ENCODE results near the gene RNGTT. TPM values are rescaled to one million over a fixed set of nuclear protein-coding genes. Genes with fewer than 3 reads are reported as not detected.
A peak's percentile ranks its signal among the peaks of the same experiment; 100 is the strongest.
"Not testable (repeated sequence)": the region's sequence is repeated elsewhere in the genome, so short reads cannot be mapped to it uniquely, and the experiment has no call there.

RNGTT gene
- total RNA-seq, 1 donor from 2014 or later: 21.6 TPM

DNA sequence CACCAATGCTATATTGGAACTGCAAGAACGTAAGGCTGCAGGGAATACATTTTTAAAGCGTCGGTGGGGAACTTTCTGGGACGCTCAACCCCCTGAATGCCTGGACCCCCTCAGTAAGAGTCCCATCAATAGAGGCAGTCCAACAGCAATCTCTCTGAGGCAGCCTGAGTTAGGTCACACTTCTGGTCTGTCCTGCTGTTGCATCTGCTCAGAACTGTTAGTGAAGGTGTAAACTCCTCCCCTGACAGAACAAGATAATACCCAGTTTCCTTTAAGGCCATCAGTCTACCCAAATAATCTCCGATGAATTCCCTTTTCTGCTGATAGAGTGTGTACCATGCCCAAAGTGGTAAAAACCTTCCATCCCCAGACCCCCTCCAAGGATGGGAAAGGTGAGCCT is 1.1 kb upstream of the RNGTT start:
- no peak overlapping the region for H3K27ac Mint-ChIP-seq
- no peak for DNase-seq (ENCODE audit: low spot score)
- intact Hi-C loops (cut with micrococcal nuclease): loop anchor here (5.0 kb wide), 4 partner anchors 633 to 1812 kb away; partner anchors contain the start of genes CFAP206 and SLC35A1
- peaks cover 31% of the 10 kb centered on the region for H3K4me1 Mint-ChIP-seq (ENCODE audit: low read depth)
- H3K4me3 Mint-ChIP-seq: peak overlapping the region; percentile 98
- H3K36me3 Mint-ChIP-seq (ENCODE audit: low read depth): peaks cover 3% of the 10 kb centered on the region
- no peaks in the 10 kb centered on the region for H3K9me3 Mint-ChIP-seq
- peaks cover 10% of the 10 kb centered on the region for H3K27me3 Mint-ChIP-seq (ENCODE audit: insufficient read depth)

DNA sequence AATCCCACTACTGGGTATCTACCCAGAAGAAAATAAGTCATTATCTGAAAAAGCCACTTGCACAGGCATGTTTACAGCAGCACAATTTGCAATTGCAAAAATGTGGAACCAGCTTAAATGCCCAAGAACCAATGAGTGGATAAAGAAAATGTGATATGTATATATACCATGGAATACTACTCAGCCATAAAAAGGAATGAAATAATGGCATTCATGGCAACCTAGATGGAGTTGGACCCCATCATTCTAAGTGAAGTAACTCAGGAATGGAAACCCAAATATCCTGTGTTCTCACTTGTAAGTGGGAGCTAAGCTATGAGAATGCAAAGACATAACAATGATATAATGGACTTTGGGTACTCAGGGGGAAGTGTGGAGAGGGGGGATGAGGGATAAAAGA is 4.6 kb downstream of the RNGTT start:
- Mint-ChIP-seq H3K9me3 (peaks cover 17% of the 10 kb centered on the region), H3K27me3 (ENCODE audit: insufficient read depth) (no peaks in the 10 kb centered on the region), H3K27ac (no peak overlapping the region), H3K4me3 (no peak overlapping the region), H3K4me1 (ENCODE audit: low read depth) (peaks cover 33% of the 10 kb centered on the region), H3K36me3 (ENCODE audit: low read depth) (peaks cover 19% of the 10 kb centered on the region)
- DNase-seq (ENCODE audit: low spot score): no peak
- intact Hi-C loops (cut with micrococcal nuclease): no loop called here

DNA sequence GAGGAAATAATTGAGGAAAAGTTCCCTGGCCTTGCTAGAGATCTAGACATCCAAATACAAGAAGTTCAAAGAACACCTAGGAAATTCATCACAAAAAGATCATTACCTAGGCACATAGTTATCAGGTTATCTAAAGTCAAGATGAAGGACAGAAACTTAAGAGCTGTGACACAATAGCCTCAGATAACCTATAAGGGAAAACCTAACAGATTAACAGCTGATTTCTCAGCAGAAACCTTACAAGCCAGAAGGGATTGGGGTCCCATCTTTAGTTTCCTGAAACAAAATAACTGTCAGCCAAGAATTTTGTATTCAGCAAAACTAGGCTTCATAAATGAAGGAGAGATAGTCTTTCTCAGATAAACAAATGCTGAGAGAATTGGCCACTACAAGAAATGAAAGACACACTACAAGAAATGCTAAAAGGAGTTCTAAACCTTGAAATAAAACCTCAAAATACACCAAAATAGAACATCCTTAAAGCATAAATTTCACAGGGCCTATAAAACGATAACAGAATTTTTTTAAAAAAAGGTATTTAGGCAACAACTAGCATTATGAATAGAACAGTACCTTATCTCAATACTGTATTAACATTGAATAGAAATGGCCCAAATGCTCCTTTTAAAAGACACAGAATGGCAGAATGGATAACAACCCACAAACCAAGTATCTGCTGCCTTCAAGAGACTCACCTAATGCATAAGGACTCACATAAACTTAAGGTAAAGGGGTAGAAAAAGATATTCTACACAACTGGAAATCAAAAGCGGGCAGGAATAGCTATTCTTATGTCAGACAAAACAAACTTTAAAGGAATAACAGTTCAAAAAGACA is 9.7 kb downstream of the RNGTT start:
- intact Hi-C loops (cut with micrococcal nuclease): no loop called here
- Mint-ChIP-seq H3K36me3 (ENCODE audit: low read depth) (peaks cover 39% of the 10 kb centered on the region), H3K4me1 (ENCODE audit: low read depth) (peaks cover 20% of the 10 kb centered on the region)

DNA sequence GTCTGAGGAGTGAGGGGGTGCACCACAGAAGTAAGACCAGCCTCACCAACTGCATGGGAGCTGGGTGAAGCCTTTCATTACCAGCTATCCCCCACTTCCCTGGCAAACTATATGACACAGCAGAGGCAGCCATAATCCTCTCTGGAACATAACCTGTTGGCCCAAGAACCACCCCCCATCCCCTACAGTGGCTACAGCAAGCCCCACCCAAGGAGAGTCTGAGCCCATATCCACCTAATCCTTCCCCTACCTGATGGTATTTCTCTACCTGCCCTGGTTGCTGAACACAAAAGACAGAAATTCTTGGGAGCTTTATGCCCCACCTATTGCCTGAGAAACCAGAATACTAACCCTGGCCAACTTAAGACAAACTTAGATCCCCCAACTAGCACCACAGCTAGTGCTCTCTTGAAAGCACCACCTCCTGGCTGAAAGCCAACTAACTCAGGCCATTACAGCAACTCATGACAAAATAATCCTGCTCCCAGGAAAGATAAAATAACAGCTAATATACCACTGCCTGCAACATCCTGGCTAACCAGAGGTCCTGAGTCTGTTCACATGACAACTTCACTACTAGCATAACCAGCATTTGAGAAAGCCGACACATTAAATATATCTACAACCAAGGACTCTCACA is 11.2 kb downstream of the RNGTT start:
- DNase-seq (ENCODE audit: low spot score): no peak
- Mint-ChIP-seq H3K36me3 (ENCODE audit: low read depth) (peaks cover 35% of the 10 kb centered on the region), H3K27ac (no peak overlapping the region), H3K9me3 (peaks cover 34% of the 10 kb centered on the region), H3K4me1 (ENCODE audit: low read depth) (peaks cover 7% of the 10 kb centered on the region), H3K27me3 (ENCODE audit: insufficient read depth) (no peaks in the 10 kb centered on the region), H3K4me3 (no peak overlapping the region)
- intact Hi-C loops (cut with micrococcal nuclease): no loop called here

More for the DNA sequence above, 9.7 kb downstream of the RNGTT start:
- H3K9me3 Mint-ChIP-seq: peaks cover 39% of the 10 kb centered on the region
- H3K27ac Mint-ChIP-seq: no peak overlapping the region
- H3K27me3 Mint-ChIP-seq (ENCODE audit: insufficient read depth): no peaks in the 10 kb centered on the region
- no peak for DNase-seq (ENCODE audit: low spot score)
- H3K4me3 Mint-ChIP-seq: no peak overlapping the region

DNA sequence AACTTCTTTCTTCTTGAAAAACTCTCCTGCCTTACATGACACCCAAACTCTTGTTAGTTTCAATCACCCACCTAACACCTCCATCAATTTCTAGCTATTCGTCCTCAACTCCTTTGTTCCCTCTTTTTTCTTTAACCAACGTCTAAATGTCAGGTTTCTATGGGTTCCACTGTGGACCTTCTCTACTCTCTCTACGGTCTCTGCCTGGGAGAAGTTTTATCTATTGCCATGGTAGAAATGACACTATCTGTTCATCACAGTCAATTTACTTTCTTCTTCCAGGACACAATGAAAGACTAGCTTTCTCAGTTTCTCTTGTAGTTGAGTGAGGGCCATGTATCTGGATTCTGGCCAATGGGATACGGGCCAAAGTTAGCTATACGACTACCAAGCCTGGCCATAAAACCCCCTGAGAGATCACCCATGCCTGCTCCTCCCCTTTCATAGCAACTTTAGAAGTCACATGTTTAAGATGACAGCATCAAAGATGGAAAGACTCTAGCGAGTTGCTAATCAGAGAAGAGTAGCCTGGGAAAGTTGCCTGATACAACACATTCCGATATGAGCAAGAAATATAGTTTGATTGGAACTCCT is 17.9 kb downstream of the RNGTT start:
- no peaks in the 10 kb centered on the region for H3K4me1 Mint-ChIP-seq (ENCODE audit: low read depth)
- H3K4me3 Mint-ChIP-seq: no peak overlapping the region
- intact Hi-C loops (cut with micrococcal nuclease): no loop called here
- no peaks in the 10 kb centered on the region for H3K27me3 Mint-ChIP-seq (ENCODE audit: insufficient read depth)
- no peak for DNase-seq (ENCODE audit: low spot score)
- H3K9me3 Mint-ChIP-seq: peaks cover 5% of the 10 kb centered on the region
- no peak overlapping the region for H3K27ac Mint-ChIP-seq
- H3K36me3 Mint-ChIP-seq (ENCODE audit: low read depth): peaks cover 7% of the 10 kb centered on the region

DNA sequence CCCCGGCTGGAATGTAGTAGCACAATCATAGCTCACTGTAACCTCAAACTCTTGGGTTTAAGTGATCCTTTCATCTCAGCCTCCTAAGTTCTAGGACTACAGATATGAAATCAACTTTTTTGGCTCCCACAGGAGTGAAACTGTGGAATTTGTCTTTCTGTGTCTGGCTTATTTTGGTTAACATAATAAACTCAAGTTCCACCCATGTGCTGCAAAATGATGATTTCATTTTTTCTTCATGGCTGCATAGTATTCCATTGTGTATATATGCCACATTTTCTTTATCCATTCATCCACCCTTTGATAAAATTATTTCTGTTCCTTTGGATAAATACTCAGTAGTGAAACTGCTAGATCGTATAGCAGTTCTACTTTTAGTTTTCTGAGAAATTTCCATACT is 29.9 kb downstream of the RNGTT start:
- intact Hi-C loops (cut with micrococcal nuclease): no loop called here
- H3K9me3 Mint-ChIP-seq: peaks cover 36% of the 10 kb centered on the region
- no peak overlapping the region for H3K27ac Mint-ChIP-seq
- no peak for DNase-seq (ENCODE audit: low spot score)
- H3K4me3 Mint-ChIP-seq: no peak overlapping the region
- no peaks in the 10 kb centered on the region for H3K4me1 Mint-ChIP-seq (ENCODE audit: low read depth)
- H3K36me3 Mint-ChIP-seq (ENCODE audit: low read depth): peaks cover 61% of the 10 kb centered on the region
- H3K27me3 Mint-ChIP-seq (ENCODE audit: insufficient read depth): no peaks in the 10 kb centered on the region

DNA sequence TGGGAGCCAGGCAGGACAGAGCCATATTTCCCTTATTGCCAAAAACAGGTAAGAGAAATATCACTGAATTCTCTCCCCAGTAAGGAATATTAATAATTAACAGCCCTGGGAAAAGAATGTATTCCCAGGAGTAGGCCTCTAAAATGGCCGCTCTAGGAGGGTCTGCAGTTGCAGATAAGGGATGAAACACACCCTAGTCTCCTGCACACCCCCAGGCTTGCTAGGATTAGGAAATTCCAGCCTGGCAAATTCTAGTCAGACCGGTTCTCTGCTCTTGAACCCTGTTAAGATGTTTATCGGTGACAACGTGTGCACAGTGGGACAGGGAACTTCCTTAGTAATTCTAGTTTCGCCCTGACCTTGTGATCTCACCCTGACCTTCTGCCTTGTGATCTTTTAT is 31.4 kb downstream of the RNGTT start:
- H3K27ac Mint-ChIP-seq; H3K4me1 Mint-ChIP-seq (ENCODE audit: low read depth); intact Hi-C loops (cut with micrococcal nuclease); H3K27me3 Mint-ChIP-seq (ENCODE audit: insufficient read depth); DNase-seq (ENCODE audit: low spot score); H3K4me3 Mint-ChIP-seq: not testable (repeated sequence)
- Mint-ChIP-seq H3K36me3 (ENCODE audit: low read depth) (peaks cover 50% of the 10 kb centered on the region), H3K9me3 (peaks cover 31% of the 10 kb centered on the region)

DNA sequence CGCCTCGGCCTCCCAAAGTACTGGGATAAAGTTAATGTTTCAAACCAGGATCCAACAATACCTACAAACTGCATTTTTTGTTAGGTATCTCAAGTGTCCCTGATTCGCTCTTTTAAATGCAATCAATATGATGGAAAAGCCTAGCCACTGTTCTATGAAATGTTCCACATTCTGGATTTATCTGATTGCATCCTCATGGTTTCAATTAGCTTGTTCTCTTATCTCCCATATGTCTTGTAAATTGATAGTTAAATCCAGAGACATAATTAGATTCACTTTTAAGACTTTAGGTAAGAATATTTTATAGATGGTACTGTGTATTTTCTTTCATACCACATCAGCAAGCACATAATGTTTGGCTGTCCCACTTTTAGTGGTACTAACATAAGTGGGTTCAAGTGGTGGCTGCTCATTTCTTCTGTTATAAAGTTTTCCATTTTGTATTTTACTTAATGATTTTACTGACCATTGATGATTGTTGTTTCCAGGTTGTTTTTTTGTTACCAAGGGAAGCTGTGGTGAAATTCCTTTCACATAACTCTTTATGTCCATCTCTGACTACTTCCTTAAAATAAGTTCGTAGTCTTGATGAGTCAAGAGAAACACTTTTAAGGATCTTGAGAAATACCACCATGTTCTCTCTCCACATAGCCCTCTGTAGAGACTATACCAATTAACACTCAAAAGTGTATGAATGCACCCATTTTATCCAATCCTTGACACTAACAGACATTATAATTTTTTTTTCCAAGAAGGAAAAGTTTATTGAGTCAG is 40.5 kb downstream of the RNGTT start:
- peaks cover 17% of the 10 kb centered on the region for H3K36me3 Mint-ChIP-seq (ENCODE audit: low read depth)
- H3K27me3 Mint-ChIP-seq (ENCODE audit: insufficient read depth): no peaks in the 10 kb centered on the region
- H3K4me1 Mint-ChIP-seq (ENCODE audit: low read depth): peaks cover 4% of the 10 kb centered on the region
- no peaks in the 10 kb centered on the region for H3K9me3 Mint-ChIP-seq
- H3K27ac Mint-ChIP-seq: no peak overlapping the region
- DNase-seq (ENCODE audit: low spot score): no peak
- intact Hi-C loops (cut with micrococcal nuclease): no loop called here
- H3K4me3 Mint-ChIP-seq: no peak overlapping the region

DNA sequence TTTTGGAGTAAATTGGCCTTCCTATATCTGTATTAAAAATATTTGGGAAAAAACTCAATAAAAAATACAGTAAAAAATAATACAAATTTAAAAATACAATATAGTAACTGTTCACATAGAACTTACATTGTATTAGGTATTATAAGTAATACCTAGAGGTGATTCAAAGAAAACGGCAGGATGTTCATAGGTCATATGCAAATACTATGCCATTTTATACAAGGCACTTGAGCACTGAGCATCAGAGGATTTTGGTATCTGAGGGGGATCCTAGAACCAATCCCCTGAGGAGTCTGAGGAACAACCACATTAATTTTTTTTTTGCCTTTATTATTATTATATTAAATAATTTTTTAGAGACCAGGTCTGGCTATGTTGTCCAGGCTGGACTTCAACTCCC is 41.7 kb downstream of the RNGTT start:
- Mint-ChIP-seq H3K4me1 (ENCODE audit: low read depth) (peaks cover 13% of the 10 kb centered on the region), H3K9me3 (no peaks in the 10 kb centered on the region), H3K27ac (no peak overlapping the region), H3K4me3 (no peak overlapping the region), H3K36me3 (ENCODE audit: low read depth) (peaks cover 17% of the 10 kb centered on the region), H3K27me3 (ENCODE audit: insufficient read depth) (no peaks in the 10 kb centered on the region)
- DNase-seq (ENCODE audit: low spot score): no peak
- intact Hi-C loops (cut with micrococcal nuclease): no loop called here

DNA sequence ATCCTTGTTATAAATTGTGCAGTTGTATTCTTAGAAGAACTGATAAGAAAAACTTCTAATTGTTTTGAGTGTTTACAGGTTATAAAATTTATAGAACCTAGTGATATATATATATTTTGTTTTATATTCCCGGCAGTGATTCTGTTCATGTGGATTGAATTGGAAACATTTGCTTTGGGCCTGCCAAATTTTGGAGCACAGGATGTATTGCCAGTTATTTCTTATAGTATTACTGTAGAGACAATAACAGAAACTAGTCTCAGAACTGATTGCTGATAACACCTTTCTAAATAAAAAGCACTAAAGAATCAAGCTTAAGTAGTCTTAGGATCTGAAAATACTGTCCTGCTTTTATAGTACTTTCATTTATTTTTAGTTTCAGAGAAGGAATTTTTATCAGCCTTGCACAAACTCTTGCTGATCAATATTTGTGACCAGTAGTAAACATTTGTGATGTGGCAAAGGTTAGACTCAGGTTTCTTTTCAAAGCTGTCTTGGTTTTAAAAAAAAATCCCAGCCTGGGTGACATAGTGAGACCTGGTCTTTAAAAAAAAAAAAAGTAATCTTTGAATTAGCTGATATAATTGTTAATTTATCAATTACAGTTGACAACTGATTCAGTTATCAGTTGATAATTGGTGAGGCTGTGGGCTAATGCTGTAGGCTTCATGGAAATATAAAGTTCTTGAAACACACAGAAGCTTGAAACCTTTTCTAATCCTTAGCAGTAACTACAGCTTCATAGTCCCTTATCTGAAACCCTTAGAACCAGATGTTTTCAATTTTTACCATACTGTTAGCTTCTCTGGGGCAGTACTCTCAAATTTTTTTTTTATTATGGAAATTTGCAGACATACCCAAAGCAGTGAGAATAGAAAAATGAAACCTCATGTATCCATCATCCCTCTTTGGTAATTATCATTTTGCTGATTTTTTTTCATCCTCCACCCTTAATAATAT is 42.4 kb downstream of the RNGTT start:
- peaks cover 15% of the 10 kb centered on the region for H3K4me1 Mint-ChIP-seq (ENCODE audit: low read depth)
- intact Hi-C loops (cut with micrococcal nuclease): no loop called here

DNA sequence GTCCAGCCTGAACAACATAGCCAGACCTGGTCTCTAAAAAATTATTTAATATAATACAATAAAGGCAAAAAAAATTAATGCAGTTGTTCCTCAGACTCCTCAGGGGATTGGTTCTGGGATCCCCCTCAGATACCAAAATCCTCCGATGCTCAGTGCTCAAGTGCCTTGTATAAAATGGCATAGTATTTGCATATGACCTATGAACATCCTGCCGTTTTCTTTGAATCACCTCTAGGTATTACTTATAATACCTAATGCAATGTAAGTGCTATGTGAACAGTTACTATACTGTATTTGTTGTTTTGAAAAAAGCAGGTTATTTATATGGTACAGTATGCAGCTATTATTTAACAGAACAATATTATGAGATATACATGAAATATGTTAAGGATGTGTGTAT is 43.3 kb downstream of the RNGTT start:
- Mint-ChIP-seq H3K27ac (no peak overlapping the region), H3K36me3 (ENCODE audit: low read depth) (peaks cover 18% of the 10 kb centered on the region), H3K9me3 (peaks cover 4% of the 10 kb centered on the region), H3K4me1 (ENCODE audit: low read depth) (peaks cover 17% of the 10 kb centered on the region), H3K4me3 (no peak overlapping the region), H3K27me3 (ENCODE audit: insufficient read depth) (no peaks in the 10 kb centered on the region)
- no peak for DNase-seq (ENCODE audit: low spot score)
- intact Hi-C loops (cut with micrococcal nuclease): no loop called here

More for the DNA sequence above, 42.4 kb downstream of the RNGTT start:
- Mint-ChIP-seq H3K27me3 (ENCODE audit: insufficient read depth) (no peaks in the 10 kb centered on the region), H3K27ac (no peak overlapping the region), H3K9me3 (no peaks in the 10 kb centered on the region), H3K4me3 (no peak overlapping the region), H3K36me3 (ENCODE audit: low read depth) (peaks cover 14% of the 10 kb centered on the region)
- DNase-seq (ENCODE audit: low spot score): no peak

DNA sequence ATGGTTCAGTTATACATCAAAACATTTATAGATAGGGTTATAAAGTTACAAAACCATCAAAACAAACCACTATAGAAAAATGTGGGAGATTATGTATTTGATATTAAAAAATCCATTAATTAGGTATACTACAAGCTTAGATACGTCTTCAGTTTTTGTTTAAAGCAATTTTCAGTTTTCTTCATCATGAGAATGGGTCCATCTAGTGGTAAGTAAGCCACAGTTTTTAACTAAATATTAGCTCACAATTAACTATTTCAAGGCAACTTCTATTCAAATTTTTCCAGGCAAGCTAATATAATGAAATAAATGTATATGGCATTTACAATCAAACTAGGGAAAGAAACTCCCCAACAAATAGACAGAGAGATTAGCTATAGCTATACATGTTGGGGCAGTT is 44.4 kb downstream of the RNGTT start:
- no peak overlapping the region for H3K4me3 Mint-ChIP-seq
- peaks cover 25% of the 10 kb centered on the region for H3K4me1 Mint-ChIP-seq (ENCODE audit: low read depth)
- intact Hi-C loops (cut with micrococcal nuclease): no loop called here
- no peak overlapping the region for H3K27ac Mint-ChIP-seq
- peaks cover 12% of the 10 kb centered on the region for H3K9me3 Mint-ChIP-seq
- peaks cover 21% of the 10 kb centered on the region for H3K36me3 Mint-ChIP-seq (ENCODE audit: low read depth)
- no peak for DNase-seq (ENCODE audit: low spot score)
- no peaks in the 10 kb centered on the region for H3K27me3 Mint-ChIP-seq (ENCODE audit: insufficient read depth)
